ENCODE data around the gene P2RY14. TPM values are rescaled to one million over a fixed set of nuclear protein-coding genes. Genes with fewer than 3 reads are reported as not detected.
"Not testable (repeated sequence)": the region's sequence is repeated elsewhere in the genome, so short reads cannot be mapped to it uniquely, and the experiment has no call there.

Gene P2RY14
- polyA plus RNA-seq, 6 donors from 2014 or later = 35.9 to 74.9 (median 53.4) TPM

DNA sequence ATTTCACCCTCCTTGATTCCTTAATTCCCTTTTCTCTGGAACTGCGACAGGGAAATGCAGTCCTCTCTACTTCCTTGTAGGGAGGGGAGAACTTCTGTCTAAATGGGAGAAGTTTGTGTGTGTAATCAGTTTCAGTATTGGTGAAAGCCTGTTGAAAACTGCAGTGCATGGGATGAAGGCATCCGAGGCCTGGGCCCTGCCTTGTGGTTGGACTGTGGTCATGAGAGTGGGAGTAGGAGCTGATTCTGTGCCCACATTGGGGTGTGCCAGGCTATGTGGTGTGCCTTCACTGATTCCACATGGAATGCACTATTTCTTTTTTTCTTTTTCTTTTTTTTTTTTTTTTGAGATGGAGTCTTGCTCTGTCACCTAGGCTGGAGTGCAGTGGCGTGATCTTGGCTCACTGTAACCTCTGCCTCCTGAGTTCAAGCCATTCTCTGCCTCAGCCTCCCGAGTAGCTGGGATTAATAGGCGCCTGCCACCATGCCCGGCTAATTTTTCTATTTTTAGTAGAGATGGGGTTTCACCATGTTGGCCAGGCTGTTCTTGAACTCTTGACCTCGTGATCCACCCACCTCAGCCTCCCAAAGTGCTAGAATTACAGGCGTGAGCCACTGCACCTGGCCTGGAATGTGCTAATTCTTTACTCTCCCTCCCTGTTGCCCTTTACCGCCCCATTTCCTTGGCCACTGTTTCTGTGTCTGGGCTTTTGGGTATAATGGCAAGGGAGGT is 108.2 kb downstream of the P2RY14 start:
- H3K9me3 Mint-ChIP-seq, H3K36me3 Mint-ChIP-seq, H3K27me3 Mint-ChIP-seq, DNase-seq: not testable (repeated sequence)
- Mint-ChIP-seq H3K27ac (peak overlapping the region; percentile 44 to 96 (median 88)), H3K4me3 (peak overlapping the region; percentile 0 to 80 (median 58)), H3K4me1 (peaks cover 23 to 45% (median 31%) of the 10 kb centered on the region in 3 donors)
- ATAC-seq (ENCODE audit: low read depth in 2 of 2) = peak; percentile 58 to 64

DNA sequence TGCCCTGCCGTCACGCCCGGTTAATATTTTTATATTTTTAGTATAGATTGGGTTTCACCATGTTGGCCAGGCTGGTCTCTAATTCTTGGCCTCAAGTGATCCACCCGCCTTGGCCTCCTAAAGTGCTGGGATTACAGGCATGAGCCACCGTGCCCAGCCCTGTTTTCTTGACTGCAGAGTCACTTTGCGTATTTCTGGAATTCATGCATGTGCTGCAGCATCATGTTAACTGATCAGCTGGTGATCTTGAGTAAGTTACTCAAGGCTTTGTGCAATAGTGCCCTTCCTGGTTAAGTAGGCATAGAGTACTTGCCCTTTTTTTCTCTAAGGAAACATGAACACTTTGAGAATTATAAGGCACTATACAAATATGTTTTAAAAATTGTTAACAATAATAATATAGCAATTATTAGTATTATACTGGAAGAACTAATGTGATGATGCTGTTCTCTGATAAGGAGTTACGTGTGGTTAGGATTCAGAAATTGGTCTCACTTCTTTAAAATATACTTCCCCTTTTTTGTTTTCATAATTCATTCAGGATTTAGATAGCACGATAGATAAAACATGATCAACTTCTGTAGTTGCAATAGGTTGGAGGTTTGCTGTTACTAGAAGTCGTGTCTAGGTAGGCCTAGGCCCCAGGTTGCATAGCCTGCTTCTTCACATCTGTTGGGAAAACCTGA is 108.9 kb downstream of the P2RY14 start:
- Mint-ChIP-seq H3K36me3 (no peaks in the 10 kb centered on the region), H3K4me1 (peaks cover 23 to 45% (median 31%) of the 10 kb centered on the region in 3 donors), H3K4me3 (peak overlapping the region; percentile 0 to 80 (median 56)), H3K27ac (peak overlapping the region; percentile 44 to 96 (median 88)), H3K9me3 (no peaks in the 10 kb centered on the region), H3K27me3 (no peaks in the 10 kb centered on the region)
- ATAC-seq (ENCODE audit: low read depth in 2 of 2) = peak; percentile 85 to 87
- peak; percentile 60 for DNase-seq

DNA sequence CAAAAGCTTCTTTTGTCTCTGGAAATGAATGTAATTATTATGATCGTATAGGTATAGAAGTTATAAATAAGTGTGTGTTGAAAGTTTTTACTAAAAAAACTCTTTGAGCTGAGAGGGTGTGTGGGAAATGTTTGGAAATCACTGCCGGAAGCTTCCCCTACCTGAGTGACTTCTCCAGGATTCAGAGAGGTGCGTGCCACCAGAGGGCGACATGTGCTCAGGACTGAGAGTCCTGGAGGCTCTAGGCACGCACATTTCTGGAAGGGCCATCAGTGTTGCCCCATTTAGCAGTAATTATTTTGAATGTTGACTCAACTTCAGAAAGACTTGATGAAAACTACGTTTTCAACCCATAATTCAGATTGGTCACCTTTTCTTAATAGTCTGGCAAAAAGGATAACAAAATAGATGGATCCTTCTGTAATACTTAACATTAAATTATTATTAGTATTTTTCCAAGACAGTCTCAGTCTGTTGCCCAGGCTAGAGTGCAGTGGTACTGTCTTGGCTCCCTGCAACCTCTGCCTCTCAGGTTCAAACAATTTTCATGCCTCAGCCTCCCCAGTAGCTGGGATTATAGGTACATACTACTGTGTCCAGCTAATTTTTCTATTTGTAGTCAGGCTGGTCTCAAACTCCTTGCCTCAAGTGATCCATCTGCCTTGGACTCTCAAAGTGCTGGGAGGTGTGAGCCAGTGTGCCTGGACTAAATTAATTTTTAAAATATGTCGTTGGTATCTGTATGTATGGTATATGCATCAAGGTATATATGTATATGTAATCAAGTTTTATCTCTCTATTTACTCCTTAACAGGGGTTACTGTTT is 109.9 kb downstream of the P2RY14 start:
- H3K4me3 Mint-ChIP-seq = no peak overlapping the region
- no peak overlapping the region for H3K27ac Mint-ChIP-seq
- ATAC-seq (ENCODE audit: low read depth in 2 of 2) (peak in 1 of 2 donors; percentile 20), DNase-seq (peak; percentile 39)
- no peaks in the 10 kb centered on the region for H3K27me3 Mint-ChIP-seq
- H3K36me3 Mint-ChIP-seq = no peaks in the 10 kb centered on the region
- H3K9me3 Mint-ChIP-seq = no peaks in the 10 kb centered on the region
- peaks cover 23 to 45% (median 31%) of the 10 kb centered on the region in 3 donors for H3K4me1 Mint-ChIP-seq

DNA sequence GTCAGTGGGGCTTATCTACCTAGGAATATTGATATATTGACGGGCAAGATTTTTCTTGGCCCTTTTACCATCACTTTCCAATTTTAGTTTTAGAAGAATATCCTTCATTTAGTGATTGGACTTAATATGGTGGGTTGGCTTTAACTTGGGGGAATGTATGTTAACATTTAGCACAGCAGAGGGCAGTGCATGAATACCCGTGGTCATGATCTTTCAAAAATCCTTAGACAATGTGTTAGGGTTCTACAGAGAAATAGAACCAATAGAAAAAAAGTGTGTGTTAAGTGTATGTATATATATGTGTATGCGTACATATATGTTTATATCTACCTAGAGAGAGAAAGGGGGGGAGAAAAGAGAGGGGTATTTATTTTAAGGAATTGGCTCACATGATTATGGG is 112.2 kb downstream of the P2RY14 start:
- no peak for DNase-seq
- Mint-ChIP-seq H3K36me3 (no peaks in the 10 kb centered on the region), H3K27ac (peak overlapping the region in 1 of 6 donors; percentile 49), H3K27me3 (peaks cover 0 to 1% (median 0%) of the 10 kb centered on the region in 3 donors), H3K4me1 (peaks cover 13 to 31% (median 18%) of the 10 kb centered on the region in 3 donors), H3K9me3 (no peaks in the 10 kb centered on the region), H3K4me3 (no peak overlapping the region)
- ATAC-seq (ENCODE audit: low read depth in 2 of 2) = no peak

DNA sequence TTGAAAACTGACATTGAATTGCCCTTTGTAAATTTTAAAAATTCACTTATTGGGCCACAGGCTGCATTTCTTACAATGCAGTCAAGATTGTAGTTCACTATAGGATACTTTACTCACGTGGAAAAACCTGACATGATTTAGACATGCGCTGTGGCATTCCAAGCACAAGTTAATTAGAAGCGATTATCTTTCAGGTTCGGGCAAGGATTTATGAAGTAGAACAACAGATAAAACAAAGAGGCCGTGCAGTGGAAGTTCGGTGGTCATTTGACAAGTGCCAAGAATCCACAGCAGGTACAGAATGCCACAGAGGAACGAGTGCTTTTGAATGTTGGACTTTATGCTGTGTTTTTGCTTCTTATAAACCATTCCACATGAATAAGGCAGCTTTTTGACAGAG is 113.1 kb downstream of the P2RY14 start:
- no peak for ATAC-seq (ENCODE audit: low read depth in 2 of 2)
- Mint-ChIP-seq H3K27me3 (peaks cover 0 to 4% (median 0%) of the 10 kb centered on the region in 3 donors), H3K9me3 (no peaks in the 10 kb centered on the region), H3K27ac (no peak overlapping the region), H3K36me3 (no peaks in the 10 kb centered on the region), H3K4me3 (no peak overlapping the region), H3K4me1 (peaks cover 6 to 22% (median 9%) of the 10 kb centered on the region in 3 donors)
- no peak for DNase-seq

Other genes starting within 250 kb of the P2RY14 start
- under 1 TPM in 2 of 6 donors, not detected in 4; 0.22 to 0.23 TPM for gene MED12L, start 192.9 kb downstream of the P2RY14 start, polyA plus RNA-seq (ENCODE audit: low read depth in 6 of 6)
- gene GPR171, start 75.3 kb downstream of the P2RY14 start, polyA plus RNA-seq (ENCODE audit: low read depth in 6 of 6) = 1 to 10 TPM in 4 of 6 donors, under 1 TPM in 2; 0.62 to 4.7 (median 1.7) TPM
- not detected for gene GPR87, start 38.3 kb upstream of the P2RY14 start, polyA plus RNA-seq (ENCODE audit: low read depth in 6 of 6)
- gene P2RY13, start 51.0 kb upstream of the P2RY14 start, polyA plus RNA-seq (ENCODE audit: low read depth in 6 of 6) = 1 to 10 TPM in 1 of 6 donors, under 1 TPM in 4, not detected in 1; 0.14 to 1.1 (median 0.29) TPM
- gene P2RY12, start 106.2 kb upstream of the P2RY14 start, polyA plus RNA-seq (ENCODE audit: low read depth in 6 of 6) = 1 to 10 TPM in 2 of 6 donors, under 1 TPM in 3, not detected in 1; 0.57 to 1.1 (median 0.91) TPM
- not detected for gene IGSF10, start 182.5 kb upstream of the P2RY14 start, polyA plus RNA-seq (ENCODE audit: low read depth in 6 of 6)